Measurements from ENCODE around the gene EFHD2.

EFHD2 gene

DNA sequence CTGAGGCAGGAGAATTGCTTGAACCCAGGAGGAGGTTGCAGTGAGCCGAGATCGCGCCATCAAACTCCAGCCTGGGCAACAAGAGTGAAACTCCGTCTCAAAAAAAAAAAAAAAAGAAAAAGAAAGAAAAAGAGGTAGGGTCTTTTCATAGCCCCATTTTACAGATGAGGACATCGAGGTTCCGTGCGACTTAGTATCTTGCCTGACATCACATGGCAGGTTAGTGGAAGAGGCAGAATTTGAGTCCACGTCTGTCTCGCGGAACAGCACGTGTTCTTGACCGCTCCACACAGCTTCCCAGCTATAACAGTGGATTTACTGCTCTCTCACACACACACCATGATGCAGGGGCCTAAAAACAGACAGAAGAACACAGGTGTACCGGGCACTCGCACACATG is 29.6 kb downstream of the EFHD2 start:
- Histone ChIP-seq H3F3A (ENCODE audit: insufficient read depth) (no peaks in the 10 kb centered on the region), H3K9me3 (ENCODE audit: insufficient read depth, low read length) (no peaks in the 10 kb centered on the region), H4K20me1 (ENCODE audit: low read depth, low read length) (no peaks in the 10 kb centered on the region), H2AFZ (ENCODE audit: low read depth, low read length, severe bottlenecking) (no peak overlapping the region), H3K27ac (ENCODE audit: low read depth, low read length) (no peak overlapping the region), H3K9ac (ENCODE audit: low read length) (no peak overlapping the region), H3K27me3 (ENCODE audit: low read length) (no peaks in the 10 kb centered on the region), H3K4me3 (ENCODE audit: insufficient read depth, low read length, poor library complexity, severe bottlenecking) (no peak overlapping the region), H3K4me2 (ENCODE audit: low read depth, low read length, poor library complexity, severe bottlenecking) (no peak overlapping the region), H3K36me3 (ENCODE audit: low read length) (no peaks in the 10 kb centered on the region), H3K79me2 (ENCODE audit: insufficient read depth, low read length) (no peaks in the 10 kb centered on the region), H3K9me2 (replicated peaks; ENCODE audit: insufficient read depth, low read length) (no peaks in the 10 kb centered on the region)
- TF ChIP-seq, protein P1, sequence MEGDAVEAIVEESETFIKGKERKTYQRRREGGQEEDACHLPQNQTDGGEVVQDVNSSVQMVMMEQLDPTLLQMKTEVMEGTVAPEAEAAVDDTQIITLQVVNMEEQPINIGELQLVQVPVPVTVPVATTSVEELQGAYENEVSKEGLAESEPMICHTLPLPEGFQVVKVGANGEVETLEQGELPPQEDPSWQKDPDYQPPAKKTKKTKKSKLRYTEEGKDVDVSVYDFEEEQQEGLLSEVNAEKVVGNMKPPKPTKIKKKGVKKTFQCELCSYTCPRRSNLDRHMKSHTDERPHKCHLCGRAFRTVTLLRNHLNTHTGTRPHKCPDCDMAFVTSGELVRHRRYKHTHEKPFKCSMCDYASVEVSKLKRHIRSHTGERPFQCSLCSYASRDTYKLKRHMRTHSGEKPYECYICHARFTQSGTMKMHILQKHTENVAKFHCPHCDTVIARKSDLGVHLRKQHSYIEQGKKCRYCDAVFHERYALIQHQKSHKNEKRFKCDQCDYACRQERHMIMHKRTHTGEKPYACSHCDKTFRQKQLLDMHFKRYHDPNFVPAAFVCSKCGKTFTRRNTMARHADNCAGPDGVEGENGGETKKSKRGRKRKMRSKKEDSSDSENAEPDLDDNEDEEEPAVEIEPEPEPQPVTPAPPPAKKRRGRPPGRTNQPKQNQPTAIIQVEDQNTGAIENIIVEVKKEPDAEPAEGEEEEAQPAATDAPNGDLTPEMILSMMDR (IDR thresholded peaks at IDR 0.05; ENCODE audit: insufficient read depth, low read length, poor library complexity, severe bottlenecking), result no peak
- no peak for TF ChIP-seq EZH2phosphoT487 (conservative IDR thresholded peaks at IDR 0.05; ENCODE audit: low read length)

DNA sequence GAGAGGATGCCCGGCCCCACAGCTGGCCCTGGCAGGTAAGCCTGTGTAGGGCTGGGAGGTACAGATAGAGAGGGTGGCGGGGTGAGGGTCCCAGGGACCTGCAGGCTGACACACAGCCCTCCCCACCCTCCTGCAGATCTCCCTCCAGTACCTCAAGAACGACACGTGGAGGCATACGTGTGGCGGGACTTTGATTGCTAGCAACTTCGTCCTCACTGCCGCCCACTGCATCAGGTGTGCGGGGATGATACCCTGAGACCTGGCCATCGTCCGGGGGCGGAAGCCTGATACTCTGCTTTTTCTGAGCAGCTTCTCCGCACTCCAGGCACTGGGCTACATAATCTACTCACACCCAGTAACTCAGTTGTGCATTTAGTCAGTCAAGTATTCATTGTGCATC is 30.7 kb downstream of the EFHD2 start:
- no peaks in the 10 kb centered on the region for H4K20me1 ChIP-seq (ENCODE audit: low read depth, low read length)
- no peak overlapping the region for H2AFZ ChIP-seq (ENCODE audit: low read depth, low read length, severe bottlenecking)
- H3K9me3 ChIP-seq (ENCODE audit: insufficient read depth, low read length), result no peaks in the 10 kb centered on the region
- H3K79me2 ChIP-seq (ENCODE audit: insufficient read depth, low read length), result no peaks in the 10 kb centered on the region
- H3K36me3 ChIP-seq (ENCODE audit: low read length), result no peaks in the 10 kb centered on the region
- no peaks in the 10 kb centered on the region for H3K9me2 ChIP-seq (replicated peaks; ENCODE audit: insufficient read depth, low read length)
- no peaks in the 10 kb centered on the region for H3K27me3 ChIP-seq (ENCODE audit: low read length)
- H3K27ac ChIP-seq (ENCODE audit: low read depth, low read length), result no peak overlapping the region
- no peak overlapping the region for H3K4me3 ChIP-seq (ENCODE audit: insufficient read depth, low read length, poor library complexity, severe bottlenecking)
- no peak overlapping the region for H3K4me2 ChIP-seq (ENCODE audit: low read depth, low read length, poor library complexity, severe bottlenecking)
- TF ChIP-seq EZH2phosphoT487 (conservative IDR thresholded peaks at IDR 0.05; ENCODE audit: low read length), result no peak
- TF ChIP-seq, protein P1 (IDR thresholded peaks at IDR 0.05; ENCODE audit: insufficient read depth, low read length, poor library complexity, severe bottlenecking), result no peak
- H3F3A ChIP-seq (ENCODE audit: insufficient read depth), result no peaks in the 10 kb centered on the region
- H3K9ac ChIP-seq (ENCODE audit: low read length), result no peak overlapping the region

DNA sequence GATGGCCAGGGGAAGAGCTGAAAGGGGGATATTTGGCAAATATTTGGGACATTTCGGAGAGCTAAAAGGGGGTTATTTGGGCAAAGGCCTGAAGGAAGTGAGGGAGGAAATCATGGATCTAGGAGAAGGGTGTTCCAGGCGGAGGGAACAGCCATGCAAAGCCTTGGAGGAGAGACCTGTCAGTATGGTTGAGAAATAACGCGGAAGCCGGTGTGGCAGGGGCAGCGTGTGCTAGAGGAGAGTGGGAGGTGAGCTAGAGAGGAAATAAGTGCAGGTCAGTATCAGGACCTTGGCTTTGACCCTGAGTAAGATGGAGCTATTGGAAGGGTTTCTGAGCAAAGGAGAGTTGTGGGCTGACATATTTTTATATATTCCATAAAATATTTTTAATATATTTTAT is 31.6 kb downstream of the EFHD2 start:
- no peak overlapping the region for H3K4me2 ChIP-seq (ENCODE audit: low read depth, low read length, poor library complexity, severe bottlenecking)
- no peak overlapping the region for H3K9ac ChIP-seq (ENCODE audit: low read length)
- H3K9me3 ChIP-seq (ENCODE audit: insufficient read depth, low read length), result no peaks in the 10 kb centered on the region
- no peaks in the 10 kb centered on the region for H3K9me2 ChIP-seq (replicated peaks; ENCODE audit: insufficient read depth, low read length)
- H3F3A ChIP-seq (ENCODE audit: insufficient read depth), result no peaks in the 10 kb centered on the region
- no peaks in the 10 kb centered on the region for H3K36me3 ChIP-seq (ENCODE audit: low read length)
- no peaks in the 10 kb centered on the region for H4K20me1 ChIP-seq (ENCODE audit: low read depth, low read length)
- H3K4me3 ChIP-seq (ENCODE audit: insufficient read depth, low read length, poor library complexity, severe bottlenecking), result no peak overlapping the region
- TF ChIP-seq, protein P1 (IDR thresholded peaks at IDR 0.05; ENCODE audit: insufficient read depth, low read length, poor library complexity, severe bottlenecking), result no peak
- no peak for TF ChIP-seq EZH2phosphoT487 (conservative IDR thresholded peaks at IDR 0.05; ENCODE audit: low read length)
- no peak overlapping the region for H2AFZ ChIP-seq (ENCODE audit: low read depth, low read length, severe bottlenecking)
- no peaks in the 10 kb centered on the region for H3K27me3 ChIP-seq (ENCODE audit: low read length)
- H3K79me2 ChIP-seq (ENCODE audit: insufficient read depth, low read length), result no peaks in the 10 kb centered on the region
- H3K27ac ChIP-seq (ENCODE audit: low read depth, low read length), result no peak overlapping the region
